ENCODE results near the gene KCTD11.
"Not testable (repeated sequence)": the region's sequence is repeated elsewhere in the genome, so short reads cannot be mapped to it uniquely, and the experiment has no call there.

Gene KCTD11

DNA sequence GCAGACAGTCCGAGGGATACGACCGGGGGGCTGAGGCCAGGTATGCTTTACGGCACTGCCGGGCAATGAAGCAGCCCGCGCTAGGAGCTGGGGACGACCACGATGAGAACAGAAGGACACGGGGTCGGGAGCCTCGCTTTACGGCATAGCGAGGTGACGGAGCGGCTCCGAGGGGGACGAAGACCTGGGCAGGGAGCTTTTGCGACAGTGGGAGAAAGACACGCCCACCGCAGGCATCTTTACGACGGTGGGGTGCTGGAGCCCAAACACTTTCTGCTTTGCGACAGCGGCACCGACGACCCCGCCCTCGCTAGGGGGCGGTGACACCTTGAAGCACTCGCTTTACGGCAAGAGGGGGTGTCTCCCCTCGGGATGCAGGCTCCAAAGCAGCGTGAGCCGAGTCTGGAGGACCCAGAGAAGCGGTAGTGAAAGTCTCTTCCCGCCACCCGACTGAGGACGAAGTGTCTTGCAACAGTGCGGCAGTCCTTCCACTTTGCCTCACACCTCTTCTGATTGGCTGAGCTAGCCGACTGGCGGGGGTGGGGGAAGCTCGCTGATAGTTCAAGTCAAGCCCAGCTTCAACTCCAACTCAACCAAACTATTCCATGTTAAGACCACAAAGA, 22.5 kb upstream of the KCTD11 start:
- no peaks in the 10 kb centered on the region for H3K9me3 Mint-ChIP-seq
- peak overlapping the region; percentile 96 to 98 (median 97) for H3K27ac Mint-ChIP-seq
- peaks cover 30% of the 10 kb centered on the region for H3K4me1 Mint-ChIP-seq
- TF ChIP-seq, protein P1, sequence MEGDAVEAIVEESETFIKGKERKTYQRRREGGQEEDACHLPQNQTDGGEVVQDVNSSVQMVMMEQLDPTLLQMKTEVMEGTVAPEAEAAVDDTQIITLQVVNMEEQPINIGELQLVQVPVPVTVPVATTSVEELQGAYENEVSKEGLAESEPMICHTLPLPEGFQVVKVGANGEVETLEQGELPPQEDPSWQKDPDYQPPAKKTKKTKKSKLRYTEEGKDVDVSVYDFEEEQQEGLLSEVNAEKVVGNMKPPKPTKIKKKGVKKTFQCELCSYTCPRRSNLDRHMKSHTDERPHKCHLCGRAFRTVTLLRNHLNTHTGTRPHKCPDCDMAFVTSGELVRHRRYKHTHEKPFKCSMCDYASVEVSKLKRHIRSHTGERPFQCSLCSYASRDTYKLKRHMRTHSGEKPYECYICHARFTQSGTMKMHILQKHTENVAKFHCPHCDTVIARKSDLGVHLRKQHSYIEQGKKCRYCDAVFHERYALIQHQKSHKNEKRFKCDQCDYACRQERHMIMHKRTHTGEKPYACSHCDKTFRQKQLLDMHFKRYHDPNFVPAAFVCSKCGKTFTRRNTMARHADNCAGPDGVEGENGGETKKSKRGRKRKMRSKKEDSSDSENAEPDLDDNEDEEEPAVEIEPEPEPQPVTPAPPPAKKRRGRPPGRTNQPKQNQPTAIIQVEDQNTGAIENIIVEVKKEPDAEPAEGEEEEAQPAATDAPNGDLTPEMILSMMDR (IDR thresholded peaks at IDR 0.05; ENCODE audit: unreplicated experiment in 3 of 3), result no peak
- peak overlapping the region; percentile 92 to 98 (median 94) for H3K4me3 Mint-ChIP-seq
- no peaks in the 10 kb centered on the region for H3K36me3 Mint-ChIP-seq (ENCODE audit: low read depth)
- H3K27me3 Mint-ChIP-seq (ENCODE audit: low read depth), result no peaks in the 10 kb centered on the region

DNA sequence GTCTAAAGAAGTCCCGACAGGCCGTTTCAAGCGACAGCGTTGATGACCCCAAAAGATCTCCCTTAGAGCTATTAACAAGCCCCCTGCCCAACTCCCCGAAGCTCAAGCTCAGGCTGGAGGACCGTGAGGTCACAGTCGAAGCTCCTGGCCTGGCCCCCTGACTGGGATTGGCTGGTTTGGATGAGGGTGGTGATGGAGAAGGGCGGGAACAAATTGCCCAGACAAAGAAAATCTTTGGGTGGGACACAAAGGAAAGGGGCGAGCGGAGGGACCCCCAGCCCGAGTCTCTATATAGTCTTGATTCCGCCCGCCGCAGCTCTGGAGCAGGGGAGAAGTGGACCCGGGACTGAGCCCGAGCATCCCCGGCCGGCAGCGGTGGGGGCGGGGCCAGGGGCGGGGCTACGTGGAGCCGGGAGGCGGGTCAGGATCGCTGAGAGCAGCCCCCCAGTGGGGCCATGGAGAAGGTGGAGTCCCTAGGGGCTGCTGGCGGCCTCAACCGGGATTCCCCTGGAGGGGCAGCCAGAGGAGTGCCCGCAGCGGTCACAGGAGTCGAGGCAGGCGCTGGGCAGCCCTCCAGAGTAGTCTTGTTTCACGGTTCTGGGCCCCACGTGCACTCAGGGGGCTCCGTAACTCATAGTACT, 21.8 kb upstream of the KCTD11 start:
- H3K9me3 Mint-ChIP-seq, result no peaks in the 10 kb centered on the region

DNA sequence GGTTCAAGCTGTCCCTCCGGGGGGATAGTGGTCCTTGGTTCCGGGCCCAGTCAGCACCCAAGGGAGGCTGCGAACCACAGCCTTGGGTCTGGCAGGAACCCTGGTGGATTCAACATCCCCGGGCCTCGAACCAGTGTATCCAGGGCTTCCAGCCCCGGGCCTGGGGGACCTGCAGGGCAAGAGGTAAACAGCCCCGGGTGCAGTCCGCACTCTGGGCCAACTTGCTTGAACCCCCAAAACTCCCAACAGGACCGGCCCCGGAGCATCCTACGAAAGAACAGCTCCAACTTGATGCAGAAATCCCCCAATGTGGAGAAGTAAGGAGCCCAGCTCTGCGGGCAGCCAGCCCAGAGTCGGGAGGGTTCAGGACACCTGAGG, 21.3 kb upstream of the KCTD11 start:
- Mint-ChIP-seq H3K4me1 (peaks cover 30% of the 10 kb centered on the region), H3K9me3 (no peaks in the 10 kb centered on the region), H3K4me3 (peak overlapping the region; percentile 92 to 98 (median 94)), H3K27ac (peak overlapping the region; percentile 27 to 98 (median 97)), H3K36me3 (ENCODE audit: low read depth) (no peaks in the 10 kb centered on the region), H3K27me3 (ENCODE audit: low read depth) (peaks cover 6% of the 10 kb centered on the region)
- TF ChIP-seq, protein P1 (IDR thresholded peaks at IDR 0.05; ENCODE audit: unreplicated experiment in 3 of 3), result no peak

More for the DNA sequence above, 21.8 kb upstream of the KCTD11 start:
- Mint-ChIP-seq H3K27me3 (ENCODE audit: low read depth) (peaks cover under 1% of the 10 kb centered on the region), H3K4me3 (peak overlapping the region; percentile 92 to 98 (median 94)), H3K27ac (peak overlapping the region; percentile 96 to 98 (median 97)), H3K4me1 (peaks cover 30% of the 10 kb centered on the region), H3K36me3 (ENCODE audit: low read depth) (no peaks in the 10 kb centered on the region)
- TF ChIP-seq, protein P1 (IDR thresholded peaks at IDR 0.05; ENCODE audit: unreplicated experiment in 3 of 3), result no peak

DNA sequence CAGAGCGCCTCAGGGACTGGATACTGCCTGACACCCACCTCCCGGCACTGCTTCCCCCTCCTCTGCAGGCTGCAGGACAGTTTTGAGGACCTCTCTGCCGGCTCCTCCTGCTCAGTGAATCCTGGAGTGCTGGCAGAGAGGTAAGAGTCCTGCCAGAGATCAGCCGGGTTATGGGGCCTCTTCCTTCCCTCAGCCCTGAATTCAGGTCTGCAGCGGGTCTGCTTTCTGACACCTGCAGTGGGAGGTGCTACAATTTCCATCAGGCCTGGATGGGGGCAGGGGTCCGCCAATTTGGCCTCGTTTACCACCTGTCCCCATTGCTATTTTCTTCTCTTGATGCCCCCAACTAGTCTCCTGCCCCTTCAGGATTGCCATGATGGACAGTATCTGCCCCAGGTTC, 19.9 kb upstream of the KCTD11 start:
- H3K27me3 Mint-ChIP-seq (ENCODE audit: low read depth), result peaks cover 6% of the 10 kb centered on the region
- H3K4me3 Mint-ChIP-seq, result peak overlapping the region; percentile 11 to 52 (median 48)
- no peaks in the 10 kb centered on the region for H3K36me3 Mint-ChIP-seq (ENCODE audit: low read depth)
- TF ChIP-seq, protein P1 (IDR thresholded peaks at IDR 0.05; ENCODE audit: unreplicated experiment in 3 of 3), result no peak
- H3K27ac Mint-ChIP-seq, result peak overlapping the region; percentile 61 to 91 (median 62)
- no peaks in the 10 kb centered on the region for H3K9me3 Mint-ChIP-seq
- peaks cover 30% of the 10 kb centered on the region for H3K4me1 Mint-ChIP-seq

DNA sequence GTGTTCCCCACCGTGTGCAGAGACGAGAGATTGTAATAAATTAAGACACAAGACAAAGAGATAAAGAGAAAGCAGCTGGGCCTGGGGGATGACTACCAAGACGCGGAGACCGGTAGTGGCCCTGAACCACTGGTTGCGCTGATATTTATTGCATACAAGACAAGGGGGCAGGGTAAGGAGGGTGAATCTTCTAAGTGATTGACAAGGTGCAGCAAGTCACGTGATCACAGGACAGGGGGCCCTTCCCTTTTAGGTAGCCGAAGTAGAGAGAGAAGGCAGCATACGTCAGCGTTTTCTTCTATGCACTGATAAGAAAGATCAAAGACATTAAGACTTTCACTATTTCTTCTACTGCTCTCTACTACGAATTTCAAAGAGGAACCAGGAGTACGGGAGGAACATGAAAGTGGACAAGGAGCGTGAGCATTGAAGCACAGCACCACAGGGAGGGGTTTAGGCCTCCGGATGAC, 19.3 kb upstream of the KCTD11 start:
- H3K9me3 Mint-ChIP-seq; H3K36me3 Mint-ChIP-seq (ENCODE audit: low read depth); H3K27me3 Mint-ChIP-seq (ENCODE audit: low read depth): not testable (repeated sequence)
- peaks cover 28% of the 10 kb centered on the region for H3K4me1 Mint-ChIP-seq
- H3K27ac Mint-ChIP-seq, result peak overlapping the region; percentile 61 to 91 (median 62)
- H3K4me3 Mint-ChIP-seq, result peak overlapping the region; percentile 48 to 60 (median 52)

DNA sequence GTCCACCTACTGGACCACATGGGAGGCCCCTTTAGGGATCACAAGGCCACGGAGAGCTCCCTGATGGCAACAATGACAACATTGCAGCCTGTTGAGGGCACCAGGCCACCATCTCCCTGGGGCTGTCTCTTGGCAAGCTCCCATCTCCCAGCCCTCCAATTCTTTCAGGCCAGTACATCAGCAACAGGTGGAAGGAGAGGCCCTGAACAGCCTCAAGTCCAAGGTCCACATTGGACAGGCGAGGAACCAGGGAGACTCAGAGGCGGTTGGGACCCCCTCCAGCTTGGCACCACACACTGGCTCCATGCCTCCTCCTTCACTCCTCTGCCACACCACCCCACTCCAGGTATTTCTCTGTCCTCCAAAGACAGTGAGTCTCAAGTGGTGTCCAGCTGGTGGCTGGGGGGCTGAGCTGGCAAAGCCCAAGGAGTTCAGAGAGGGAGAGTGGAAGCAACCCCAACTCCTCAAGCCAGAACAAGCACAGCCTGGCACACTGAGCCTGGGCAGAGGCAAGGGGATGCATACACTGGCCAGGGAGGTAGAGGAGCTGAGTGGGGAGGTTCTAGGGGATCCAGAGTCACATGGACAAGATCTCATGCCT, 16.9 kb upstream of the KCTD11 start:
- H3K4me3 Mint-ChIP-seq, result no peak overlapping the region
- peaks cover 10% of the 10 kb centered on the region for H3K4me1 Mint-ChIP-seq
- TF ChIP-seq, protein P1 (IDR thresholded peaks at IDR 0.05; ENCODE audit: unreplicated experiment in 3 of 3), result no peak
- H3K36me3 Mint-ChIP-seq (ENCODE audit: low read depth), result no peaks in the 10 kb centered on the region
- no peak overlapping the region for H3K27ac Mint-ChIP-seq
- peaks cover 6% of the 10 kb centered on the region for H3K27me3 Mint-ChIP-seq (ENCODE audit: low read depth)
- no peaks in the 10 kb centered on the region for H3K9me3 Mint-ChIP-seq

DNA sequence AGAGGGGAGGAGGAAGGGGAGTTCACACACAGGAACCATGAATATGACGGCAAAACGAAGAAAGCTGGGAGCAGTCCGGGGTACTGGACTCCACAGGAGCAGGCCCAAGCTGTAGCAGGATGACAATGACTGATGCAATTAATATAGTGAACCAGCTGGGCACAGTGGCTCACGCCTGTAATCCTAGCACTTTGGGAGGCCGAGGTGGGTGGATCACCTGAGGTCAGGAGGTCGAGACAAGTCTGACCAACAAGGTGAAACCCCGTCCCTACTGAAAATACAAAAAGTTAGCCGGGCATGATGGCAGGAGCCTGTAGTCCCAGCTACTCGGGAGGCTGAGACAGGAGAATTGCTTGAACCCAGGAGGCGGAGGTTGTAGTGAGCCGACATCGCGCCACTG, 16.2 kb upstream of the KCTD11 start:
- not testable (repeated sequence) for H3K9me3 Mint-ChIP-seq; H3K4me1 Mint-ChIP-seq; H3K27me3 Mint-ChIP-seq (ENCODE audit: low read depth); H3K27ac Mint-ChIP-seq; H3K36me3 Mint-ChIP-seq (ENCODE audit: low read depth); H3K4me3 Mint-ChIP-seq
